Ovary (tissue), 3 donors: ENCODE data around the gene NTRK3.

Source experiments
- POLR2A ChIP-seq: fragments of 450-650 bp; IDR thresholded peaks from one replicate; pipeline ENCODE4 v1.6.1; 2017; ENCODE audit warnings: antibody characterized with exemption, mild to moderate bottlenecking, moderate library complexity
- TF ChIP-seq, protein P1 (sequence below), 3 donors: fragments of 450-650 bp in 2 of 3; fragments of 200-600 bp in 1 of 3; IDR thresholded peaks; one replicate each; pipeline versions ENCODE4 v1.5.1 to v1.8.0; 2016 to 2022; ENCODE audit warnings: antibody characterized with exemption in 3 of 3, mild to moderate bottlenecking in 1 of 3
- donor health status: DM: no; HTN: no; CAD: no.

DNA sequence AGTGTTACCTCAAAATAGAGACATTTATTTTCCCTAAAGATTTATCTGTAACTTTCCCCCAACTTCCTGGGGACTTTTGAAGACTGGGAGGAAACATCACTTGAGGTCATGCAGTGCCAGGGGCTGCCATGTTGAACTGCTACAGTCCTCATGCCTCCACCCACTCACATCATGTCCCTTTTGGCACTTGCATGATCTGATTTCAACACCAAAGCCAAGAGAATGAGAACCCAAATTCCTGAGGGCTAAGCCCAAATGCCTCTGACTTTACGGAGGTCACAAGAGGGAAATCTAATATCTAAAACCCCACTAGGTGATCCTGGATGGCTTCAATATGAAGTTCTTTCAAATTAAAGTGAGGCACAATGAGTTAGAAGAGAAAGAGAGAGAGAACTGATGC, 213.1 kb downstream of the NTRK3 start:
- TF ChIP-seq, protein P1, sequence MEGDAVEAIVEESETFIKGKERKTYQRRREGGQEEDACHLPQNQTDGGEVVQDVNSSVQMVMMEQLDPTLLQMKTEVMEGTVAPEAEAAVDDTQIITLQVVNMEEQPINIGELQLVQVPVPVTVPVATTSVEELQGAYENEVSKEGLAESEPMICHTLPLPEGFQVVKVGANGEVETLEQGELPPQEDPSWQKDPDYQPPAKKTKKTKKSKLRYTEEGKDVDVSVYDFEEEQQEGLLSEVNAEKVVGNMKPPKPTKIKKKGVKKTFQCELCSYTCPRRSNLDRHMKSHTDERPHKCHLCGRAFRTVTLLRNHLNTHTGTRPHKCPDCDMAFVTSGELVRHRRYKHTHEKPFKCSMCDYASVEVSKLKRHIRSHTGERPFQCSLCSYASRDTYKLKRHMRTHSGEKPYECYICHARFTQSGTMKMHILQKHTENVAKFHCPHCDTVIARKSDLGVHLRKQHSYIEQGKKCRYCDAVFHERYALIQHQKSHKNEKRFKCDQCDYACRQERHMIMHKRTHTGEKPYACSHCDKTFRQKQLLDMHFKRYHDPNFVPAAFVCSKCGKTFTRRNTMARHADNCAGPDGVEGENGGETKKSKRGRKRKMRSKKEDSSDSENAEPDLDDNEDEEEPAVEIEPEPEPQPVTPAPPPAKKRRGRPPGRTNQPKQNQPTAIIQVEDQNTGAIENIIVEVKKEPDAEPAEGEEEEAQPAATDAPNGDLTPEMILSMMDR (IDR thresholded peaks at IDR 0.05): no peak
- TF ChIP-seq POLR2A: no peak
